HG03575 (cell line): ENCODE measurements around the gene DDR1.
"Not testable (repeated sequence)": the region's sequence is repeated elsewhere in the genome, so short reads cannot be mapped to it uniquely, and the experiment has no call there.

Experiments used
- ATAC-seq: cut with Tn5 transposase; IDR thresholded peaks from one replicate; pipeline ENCODE4 v1.9.1; 2021; ENCODE audit not compliant: unreplicated experiment, insufficient number of reproducible peaks, low FRiP score; ENCODE audit errors: extremely low read depth

DDR1 gene

GRCh38 chr6:30910473-30910872, 26.2 kb downstream of the DDR1 start:
- ATAC-seq, result not testable (repeated sequence)

- ATAC-seq, result no peak
These were observed 28.6 kb downstream of the DDR1 start for GRCh38 chr6:30912746-30913520.

GRCh38 chr6:30913721-30914075, 29.4 kb downstream of the DDR1 start:
- no peak for ATAC-seq

GRCh38 chr6:30914076-30914853, 29.9 kb downstream of the DDR1 start, which contains the start of gene VARS2:
TSS of gene VARS2 (plus strand) at chr6:30914238. CDS start at chr6:30914837, 599 bp downstream.
- ATAC-seq, result no peak

- no peak for ATAC-seq
These were observed 30.7 kb downstream of the DDR1 start for GRCh38 chr6:30914854-30915590.

GRCh38 chr6:30915591-30915946, 31.2 kb downstream of the DDR1 start:
- ATAC-seq, result no peak

- no peak for ATAC-seq
These were observed 32.7 kb downstream of the DDR1 start for GRCh38 chr6:30917041-30917440.

GRCh38 chr6:30917487-30917886, 33.2 kb downstream of the DDR1 start:
- no peak for ATAC-seq

GRCh38 chr6:30918670-30919069, 34.4 kb downstream of the DDR1 start:
- ATAC-seq, result no peak

- no peak for ATAC-seq
These were observed 38.1 kb downstream of the DDR1 start for GRCh38 chr6:30922447-30922852.

GRCh38 chr6:30924040-30924627, 39.8 kb downstream of the DDR1 start:
- not testable (repeated sequence) for ATAC-seq

GRCh38 chr6:30926644-30927043, 42.3 kb downstream of the DDR1 start:
- ATAC-seq, result no peak

GRCh38 chr6:30927080-30927479, 42.8 kb downstream of the DDR1 start:
- not testable (repeated sequence) for ATAC-seq

GRCh38 chr6:30928677-30929076, 44.4 kb downstream of the DDR1 start:
- no peak for ATAC-seq

- no peak for ATAC-seq
These were observed 46.2 kb downstream of the DDR1 start for GRCh38 chr6:30930506-30930905.

GRCh38 chr6:30931272-30931671, 47.0 kb downstream of the DDR1 start:
- ATAC-seq, result no peak

- ATAC-seq, result no peak
These were observed 47.8 kb downstream of the DDR1 start, which contains the start of gene SFTA2 for GRCh38 chr6:30931969-30932645. TSS of gene SFTA2 (minus strand) at chr6:30932170. CDS start at chr6:30932096, 74 bp downstream.

GRCh38 chr6:30932665-30933365, 48.5 kb downstream of the DDR1 start:
- no peak for ATAC-seq
